Measurements from ENCODE around the gene ATP5ME.
"Not testable (repeated sequence)": the region's sequence is repeated elsewhere in the genome, so short reads cannot be mapped to it uniquely, and the experiment has no call there.

The ATP5ME gene

DNA sequence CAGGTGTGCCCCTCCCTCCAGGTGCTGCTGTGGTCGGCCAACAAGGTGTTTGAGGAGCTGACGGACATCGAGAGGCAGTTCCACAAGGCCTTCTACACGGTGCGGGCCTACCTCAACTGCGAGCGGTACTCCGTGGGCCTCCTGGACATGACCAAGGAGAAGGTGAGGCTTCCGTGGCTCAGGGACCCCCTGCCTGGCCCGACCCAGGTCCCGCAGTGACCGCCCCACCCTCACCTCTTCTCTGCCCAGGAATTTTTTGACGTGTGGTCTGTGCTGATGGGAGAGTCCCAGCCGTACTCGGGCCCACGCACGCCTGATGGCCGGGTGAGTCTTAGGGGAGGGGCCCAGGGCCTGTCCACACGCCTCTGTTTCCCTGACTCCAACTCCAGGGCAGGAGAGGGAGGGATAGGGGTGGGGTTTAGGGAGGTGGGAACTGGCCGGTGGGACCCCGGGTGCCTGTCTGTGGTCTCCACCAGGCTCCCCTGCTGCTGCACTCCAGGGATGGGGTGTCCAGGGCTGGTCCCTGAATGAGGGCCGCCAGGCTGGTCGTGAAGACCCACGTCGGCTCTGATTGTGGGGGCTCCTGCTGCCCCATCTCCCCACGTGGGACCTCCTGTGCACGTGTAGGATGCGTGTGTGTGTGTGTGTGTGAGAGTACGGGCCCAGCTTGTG lies 20.1 kb downstream of the ATP5ME start:
- no peak for DNase-seq

DNA sequence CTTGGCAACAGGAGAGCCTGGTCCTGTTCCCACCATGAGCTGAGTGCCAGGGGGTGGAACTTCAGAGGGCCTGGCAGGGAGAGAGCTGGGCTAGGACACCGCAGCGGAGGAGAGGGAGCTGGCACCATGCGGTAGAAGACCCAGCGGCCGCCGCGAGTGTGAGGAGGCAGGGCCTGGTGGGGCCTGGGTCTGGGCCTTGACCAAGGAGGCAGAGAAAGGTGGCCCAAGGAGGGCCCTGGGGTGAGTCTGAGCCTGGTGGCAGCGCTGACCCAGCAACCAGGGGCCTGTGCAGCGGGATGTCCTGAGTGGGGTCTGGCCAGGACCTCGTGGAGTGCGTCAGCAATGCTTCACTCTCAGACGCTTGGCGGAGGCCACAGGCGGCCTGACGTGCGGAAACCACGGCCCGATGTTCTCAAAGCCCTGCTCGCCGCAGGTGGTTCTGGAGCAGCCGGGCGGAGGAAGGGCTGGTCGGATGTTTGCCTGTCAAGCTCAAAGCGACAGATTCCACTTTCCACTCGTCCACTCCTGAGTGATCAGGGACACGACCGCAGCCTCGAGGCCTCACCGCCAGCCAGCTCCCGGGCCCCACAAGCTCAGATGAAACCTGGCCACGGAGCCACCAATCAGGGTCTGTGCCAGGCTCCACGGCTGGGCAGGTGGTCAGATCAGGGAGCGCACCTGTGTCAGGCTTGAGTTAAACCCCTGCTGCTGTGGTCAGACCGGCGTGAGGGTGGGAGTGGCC lies 20.8 kb downstream of the ATP5ME start:
- DNase-seq: no peak

DNA sequence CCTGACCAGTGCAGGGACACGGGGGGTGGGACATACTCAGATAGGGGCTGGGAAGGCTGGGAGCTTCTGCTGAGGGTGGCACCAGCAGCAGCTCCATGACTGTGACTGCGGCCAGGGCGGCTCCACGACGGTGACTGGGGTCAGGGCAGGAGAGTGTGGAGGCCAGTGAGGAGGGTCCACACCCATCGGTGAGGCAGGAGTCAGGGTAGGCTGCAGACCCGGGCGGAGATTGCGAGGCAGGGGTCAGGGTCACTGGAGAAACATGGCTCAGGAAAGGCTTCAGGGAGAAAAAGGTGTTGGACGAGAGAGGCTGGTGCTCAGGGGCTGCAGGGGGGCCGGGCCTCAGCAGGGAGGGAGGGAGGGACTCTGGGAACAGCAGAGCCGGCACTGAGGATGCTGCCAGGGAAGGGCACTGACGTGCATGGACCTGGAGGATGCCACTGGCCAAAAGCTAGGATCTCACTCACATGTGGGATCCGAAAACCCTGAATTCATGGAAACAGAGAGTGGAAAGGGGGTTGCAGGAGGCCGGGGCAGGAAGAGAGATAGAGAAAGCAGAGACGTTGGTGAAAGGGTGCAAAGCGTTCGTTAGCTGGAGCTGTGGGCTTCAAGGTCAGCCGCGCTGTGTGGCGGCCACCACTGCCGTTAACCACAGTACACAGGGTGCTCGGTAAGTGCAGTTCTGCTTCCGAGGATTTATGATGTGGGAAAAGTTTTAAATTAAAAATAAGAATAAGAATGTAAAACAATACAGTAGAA lies 22.0 kb downstream of the ATP5ME start:
- DNase-seq: no peak

DNA sequence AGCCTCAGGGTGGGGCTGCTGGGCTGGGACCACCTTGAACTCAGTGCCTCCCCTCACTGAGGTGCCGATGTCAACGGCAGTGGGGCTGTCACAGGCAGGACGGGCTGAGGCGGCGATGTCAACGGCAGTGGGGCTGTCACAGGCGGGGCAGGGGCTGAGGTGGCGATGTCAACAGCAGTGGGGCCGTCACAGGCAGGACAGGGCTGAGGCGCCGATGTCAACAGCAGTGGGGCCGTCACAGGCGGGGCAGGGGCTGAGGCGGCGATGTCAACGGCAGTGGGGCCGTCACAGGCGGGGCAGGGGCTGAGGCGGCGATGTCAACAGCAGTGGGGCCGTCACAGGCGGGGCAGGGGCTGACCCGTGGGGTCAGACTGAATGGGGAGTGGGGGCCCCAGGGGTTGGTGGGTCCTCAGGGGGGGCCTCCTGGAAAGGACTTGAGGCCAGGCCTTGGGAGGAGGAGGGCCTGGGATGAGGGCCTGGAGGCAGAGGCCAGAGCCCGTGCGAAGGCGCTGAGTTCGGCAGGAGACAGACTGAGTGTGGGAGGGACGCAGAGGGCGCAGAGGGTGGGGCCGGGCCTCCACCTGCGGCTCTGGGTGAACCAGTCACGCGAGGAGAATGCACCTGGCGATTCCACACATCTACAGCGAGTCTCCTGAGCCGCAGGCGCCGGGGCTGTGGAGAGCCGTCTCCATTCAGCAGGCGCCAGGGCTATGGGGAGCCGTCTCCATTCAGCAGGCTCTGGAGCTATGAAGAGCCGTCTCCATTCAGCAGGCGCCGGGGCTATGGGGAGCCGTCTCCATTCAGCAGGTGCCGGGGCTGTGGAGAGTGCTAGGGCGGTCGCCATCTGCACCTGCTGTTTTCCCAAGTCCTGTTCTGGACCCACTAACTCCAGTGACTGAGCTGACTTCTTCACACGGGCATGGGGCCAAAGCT lies 22.9 kb downstream of the ATP5ME start:
- no peak for DNase-seq

DNA sequence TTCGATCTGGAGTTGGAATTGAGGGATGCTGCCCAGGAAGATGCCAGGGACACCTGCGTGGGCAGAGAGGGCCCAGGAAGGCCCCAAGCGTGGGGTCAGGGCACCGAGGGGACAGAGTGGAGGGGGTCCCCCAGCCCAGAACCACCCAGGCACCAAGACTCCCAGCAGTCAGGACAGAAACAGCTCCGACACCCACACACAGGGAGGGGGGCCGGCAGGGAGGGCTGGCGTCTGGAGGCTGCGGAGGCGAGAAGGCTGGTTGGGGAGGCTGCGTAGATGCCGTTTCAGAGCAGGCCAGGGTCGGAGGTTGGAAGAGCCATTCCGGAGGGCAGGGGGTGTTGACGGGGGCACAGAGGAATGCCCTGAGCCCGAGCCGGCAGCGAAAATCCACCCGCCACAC lies 23.6 kb downstream of the ATP5ME start:
- DNase-seq: no peak

DNA sequence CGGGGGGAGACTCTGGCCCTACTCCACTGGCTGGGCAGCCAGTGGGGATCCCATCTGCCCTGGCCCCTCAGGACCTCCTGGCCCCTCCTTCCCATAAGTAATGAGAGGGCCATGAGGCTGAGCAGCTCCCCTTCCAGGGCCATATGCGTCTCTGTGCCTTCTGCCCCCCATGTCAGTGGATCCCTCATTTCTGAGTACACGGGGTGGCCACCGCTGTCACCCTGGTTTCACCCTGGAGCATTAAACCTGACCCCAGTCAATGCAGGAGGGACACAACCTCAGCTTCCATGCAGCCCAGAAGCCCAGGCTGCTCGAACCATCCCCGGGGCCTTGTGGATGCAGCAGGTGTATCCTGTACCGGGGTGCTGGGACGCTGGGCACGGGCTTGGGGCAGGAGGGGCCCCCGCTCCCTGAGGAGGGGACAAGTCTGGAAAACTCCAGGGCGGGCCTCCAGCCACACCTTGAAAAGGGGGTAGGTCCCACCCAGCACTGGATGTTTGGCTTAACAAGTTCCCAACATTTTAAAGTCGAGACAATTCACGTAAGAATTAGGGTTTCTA lies 24.2 kb downstream of the ATP5ME start:
- DNase-seq: no peak

DNA sequence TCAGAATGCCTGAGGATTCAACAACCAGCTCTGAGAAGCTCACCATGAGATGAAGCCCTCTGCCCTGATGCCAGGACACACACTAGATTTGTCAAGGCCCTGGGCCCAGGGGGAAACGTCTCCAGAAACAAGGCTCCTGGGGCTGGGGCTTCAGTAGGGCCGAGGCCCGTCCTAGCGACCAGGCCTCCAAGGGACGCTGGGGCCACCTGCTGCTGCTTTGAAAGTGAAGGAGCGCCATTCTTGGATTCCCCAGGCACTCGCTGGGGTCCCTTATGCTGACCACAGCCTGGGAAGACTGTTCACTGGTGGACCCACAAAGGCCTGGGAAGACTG lies 24.8 kb downstream of the ATP5ME start:
- DNase-seq: no peak

DNA sequence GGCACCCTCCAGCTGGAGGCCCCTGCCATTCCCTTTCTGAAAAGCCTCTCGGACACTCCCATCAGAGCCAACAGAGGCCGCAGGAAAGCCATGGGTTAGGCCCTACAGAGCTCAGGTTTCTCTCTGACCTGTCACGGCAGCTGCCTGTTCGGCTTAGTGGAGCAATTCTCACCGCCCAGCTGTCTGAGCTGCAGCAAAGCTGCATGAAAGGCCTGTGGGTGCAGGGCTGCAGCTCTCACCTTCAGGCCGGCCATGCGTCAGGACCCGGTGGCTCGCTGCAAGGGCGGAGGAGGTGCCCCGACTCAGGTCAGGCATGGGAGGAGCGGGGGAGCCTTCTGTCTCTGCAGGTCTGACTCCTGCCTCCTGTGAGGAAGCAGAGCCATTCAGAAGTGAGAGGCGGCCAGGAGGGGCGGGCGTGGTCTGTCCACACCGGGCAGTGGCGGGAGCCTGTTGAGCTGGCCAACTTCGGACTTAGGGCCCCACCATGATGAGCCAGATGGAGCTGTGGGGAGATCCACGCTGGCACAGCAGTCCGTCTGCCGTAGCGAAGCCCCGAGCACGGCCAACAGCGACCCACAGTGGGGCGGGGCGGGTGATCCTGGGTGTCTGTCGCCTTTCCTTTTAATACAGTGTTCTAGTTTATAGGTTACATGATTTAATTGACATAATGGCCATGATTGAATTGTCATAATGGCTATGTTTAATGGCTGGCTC lies 25.3 kb downstream of the ATP5ME start:
- no peak for DNase-seq

DNA sequence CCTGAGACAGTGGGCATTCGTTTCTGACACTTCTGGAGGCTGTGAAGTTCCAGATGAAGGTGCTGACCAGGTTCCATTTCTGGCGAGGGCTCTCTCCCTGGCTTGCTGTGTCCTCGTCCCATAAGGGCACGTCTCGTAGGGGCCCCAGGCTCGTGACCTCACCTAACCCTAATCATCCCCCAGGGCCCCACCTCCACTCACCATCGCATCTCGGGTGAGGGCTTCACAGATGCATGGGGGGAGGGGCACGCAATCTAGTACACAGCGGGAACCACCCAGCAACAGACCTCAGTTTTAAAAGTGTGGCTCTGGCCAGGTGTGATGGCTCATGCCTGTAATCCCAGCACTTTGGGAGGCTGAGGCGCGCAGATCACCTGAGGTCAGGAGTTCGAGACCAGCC lies 26.6 kb downstream of the ATP5ME start:
- DNase-seq: no peak

DNA sequence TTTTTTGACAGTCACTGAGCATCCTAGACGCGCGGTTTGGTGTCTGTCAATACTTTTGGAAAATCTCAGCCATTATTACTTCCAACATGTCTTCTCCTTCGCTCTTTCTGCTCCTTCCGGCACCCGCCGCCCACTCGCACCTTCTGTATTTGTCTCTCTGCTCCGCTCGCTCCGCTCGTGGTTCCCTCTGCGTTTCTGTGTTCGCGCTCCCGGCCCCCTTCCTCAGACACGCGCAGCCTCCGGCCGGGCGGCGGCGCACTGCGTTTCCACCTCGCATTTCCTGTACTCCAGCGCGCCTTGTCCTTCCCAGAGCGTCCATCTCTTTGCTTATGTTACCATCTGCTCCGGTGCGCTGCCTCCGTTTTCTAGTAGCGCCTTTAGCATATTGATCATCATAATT lies 27.6 kb downstream of the ATP5ME start:
- DNase-seq: no peak

DNA sequence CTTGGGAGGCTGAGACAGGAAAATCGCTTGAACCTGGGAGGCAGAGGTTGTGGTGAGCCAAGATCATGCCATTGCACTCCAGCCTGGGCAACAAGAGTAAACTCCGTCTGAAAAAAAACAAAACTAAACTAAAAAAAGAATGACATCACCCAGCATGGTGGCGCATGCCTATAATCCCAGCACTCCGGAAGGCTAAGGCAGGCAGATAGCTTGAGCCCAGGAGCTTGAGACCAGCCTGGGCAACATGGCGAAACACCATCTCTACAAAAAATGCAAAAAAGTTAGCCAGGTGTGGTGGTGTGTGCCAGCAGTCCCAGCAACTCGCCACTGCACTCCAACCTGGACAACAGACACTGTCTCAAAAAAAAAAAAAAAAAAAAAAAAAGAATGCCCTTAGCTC lies 31.7 kb downstream of the ATP5ME start:
- not testable (repeated sequence) for DNase-seq

DNA sequence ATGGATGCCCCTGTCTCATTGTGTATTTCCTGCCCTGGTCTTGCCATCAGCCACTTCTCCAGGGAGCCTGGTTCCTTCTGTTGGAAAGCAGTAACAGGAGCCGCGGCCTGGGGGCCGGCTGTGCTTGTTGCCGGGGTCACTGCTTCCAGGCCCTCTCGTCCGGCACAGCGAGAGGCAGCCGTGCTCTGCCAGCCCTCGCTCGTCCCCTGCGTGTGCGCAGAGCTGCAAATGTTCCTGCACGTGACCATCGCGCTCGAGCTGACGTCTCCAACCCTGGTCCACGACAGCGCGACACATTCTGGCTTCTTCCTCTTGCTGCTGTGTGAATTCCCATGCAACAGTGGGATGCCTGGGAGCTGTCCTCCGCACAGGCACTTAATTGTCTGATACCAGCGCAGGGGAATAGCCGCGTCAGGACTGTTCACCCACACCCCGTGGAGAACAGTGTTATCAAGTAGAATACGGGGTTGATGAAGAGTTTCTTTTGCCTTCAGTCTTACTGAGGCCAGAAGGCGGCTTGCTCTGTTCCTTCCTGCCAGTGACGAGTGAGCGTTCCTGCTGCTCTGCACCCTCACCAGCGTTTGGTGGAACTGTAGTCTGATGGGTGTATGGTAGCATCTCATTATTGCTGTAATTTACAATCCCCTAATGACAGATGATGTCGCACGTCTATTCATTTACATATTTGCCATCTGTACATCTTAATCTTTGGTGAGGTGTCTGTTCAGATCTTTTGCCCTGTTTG lies 36.4 kb downstream of the ATP5ME start:
- no peak for DNase-seq

DNA sequence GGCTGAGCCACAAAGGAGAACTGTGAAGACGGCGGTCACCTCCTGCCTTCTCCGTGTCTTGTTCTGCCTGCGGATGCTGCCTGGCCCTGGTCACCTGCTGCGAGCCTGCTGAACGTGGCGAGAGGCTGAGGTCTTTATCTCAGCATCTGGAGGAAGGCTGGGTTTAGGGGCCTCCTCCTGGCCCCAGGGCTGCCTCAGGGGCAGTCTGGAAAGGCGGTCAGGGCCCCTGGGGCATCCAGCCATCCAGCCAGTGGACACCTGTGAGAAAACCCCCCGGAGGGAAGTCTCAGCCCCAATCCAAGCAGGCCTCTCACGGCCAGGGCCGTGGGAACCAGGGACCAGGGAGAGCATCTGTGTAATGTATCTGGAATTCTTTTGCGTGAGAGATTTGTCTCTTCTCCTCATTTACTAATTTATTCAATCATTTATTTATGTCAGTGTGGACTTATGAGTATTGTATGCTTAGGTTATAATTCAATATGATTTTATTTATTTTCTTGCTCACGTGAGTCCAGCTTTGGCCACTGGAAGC lies 37.4 kb downstream of the ATP5ME start:
- no peak for DNase-seq

DNA sequence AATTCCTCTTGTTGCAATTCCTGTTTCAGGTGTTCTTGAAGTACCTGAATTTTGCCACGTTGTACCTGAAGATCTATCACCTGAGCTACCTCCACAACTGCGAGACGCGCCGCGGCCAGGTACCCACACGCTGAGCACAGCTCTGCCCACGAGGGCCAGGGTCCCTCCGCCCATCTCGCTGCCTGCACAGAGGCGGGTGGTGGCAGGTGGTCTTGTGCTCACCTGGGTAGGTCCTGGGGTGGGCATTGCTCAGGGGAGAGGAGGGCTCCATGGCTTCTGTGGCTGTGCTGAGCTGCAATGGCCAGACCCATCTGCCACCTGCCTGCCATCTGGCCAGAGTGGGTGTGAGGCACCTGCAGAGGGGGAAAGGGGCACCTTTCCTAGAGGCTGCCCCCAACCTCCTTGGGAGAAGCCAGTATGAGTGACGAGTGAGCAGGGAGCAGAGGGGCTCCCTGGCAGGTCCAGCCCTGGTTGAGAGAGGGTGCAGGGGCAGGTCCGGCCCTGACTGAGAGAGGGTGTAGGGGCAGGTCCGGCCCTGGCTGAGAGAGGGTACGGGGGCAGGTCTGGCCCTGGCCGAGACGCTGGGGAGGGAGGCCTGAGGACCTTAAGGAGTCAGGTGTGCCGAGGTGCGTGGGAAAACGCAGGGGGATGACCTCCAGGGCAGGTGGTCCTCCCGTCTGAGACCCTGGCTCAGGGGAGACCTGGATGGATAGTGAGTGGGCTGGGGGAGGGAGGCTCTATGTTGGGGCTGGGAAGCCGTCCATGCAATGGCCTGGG lies 38.0 kb downstream of the ATP5ME start:
- no peak for DNase-seq

DNA sequence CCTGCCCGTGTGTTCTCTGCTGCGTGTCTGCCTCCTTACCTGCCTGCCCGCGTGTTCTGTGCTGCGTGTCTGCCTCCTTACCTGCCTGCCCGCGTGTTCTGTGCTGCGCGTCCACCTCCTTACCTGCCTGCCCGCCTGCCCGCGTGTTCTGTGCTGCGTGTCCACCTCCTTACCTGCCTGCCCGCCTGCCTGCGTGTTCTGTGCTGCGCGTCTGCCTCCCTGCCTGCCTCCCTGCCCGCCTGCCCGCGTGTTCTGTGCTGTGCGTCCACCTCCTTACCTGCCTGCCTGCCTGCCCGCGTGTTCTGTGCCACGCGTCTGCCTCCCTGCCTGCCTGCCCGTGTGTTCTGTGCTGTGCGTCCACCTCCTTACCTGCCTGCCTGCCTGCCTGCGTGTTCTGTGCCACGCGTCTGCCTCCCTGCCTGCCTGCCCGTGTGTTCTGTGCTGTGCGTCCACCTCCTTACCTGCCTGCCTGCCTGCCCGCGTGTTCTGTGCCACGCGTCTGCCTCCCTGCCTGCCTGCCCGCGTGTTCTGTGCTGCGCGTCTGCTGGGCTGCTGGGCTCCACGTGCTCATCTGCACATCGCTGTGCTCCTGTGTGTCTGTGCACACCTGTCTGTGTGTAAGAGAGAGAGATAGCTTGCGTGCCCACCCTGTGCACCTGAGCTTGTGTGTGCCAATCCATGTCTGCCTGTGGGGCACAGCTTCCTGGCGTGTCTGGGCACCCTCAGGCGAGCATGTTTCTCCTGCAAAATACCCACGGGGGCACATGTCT lies 38.8 kb downstream of the ATP5ME start:
- DNase-seq: not testable (repeated sequence)

DNA sequence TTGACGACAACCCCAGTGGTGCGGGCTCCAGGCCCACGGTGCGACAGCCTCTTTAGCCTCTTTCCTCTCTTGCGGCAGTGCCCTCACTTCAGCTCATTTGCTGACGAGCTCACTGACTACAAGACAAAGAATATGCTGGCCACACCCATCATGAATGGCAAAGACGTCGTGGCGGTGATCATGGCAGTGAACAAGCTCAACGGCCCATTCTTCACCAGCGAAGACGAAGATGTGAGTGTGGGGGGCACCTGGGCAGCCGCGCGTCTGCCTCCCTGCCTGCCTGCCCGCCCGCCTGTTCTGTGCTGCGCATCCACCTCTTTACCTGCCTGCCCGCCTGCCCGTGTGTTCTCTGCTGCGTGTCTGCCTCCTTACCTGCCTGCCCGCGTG lies 39.5 kb downstream of the ATP5ME start:
- no peak for DNase-seq

DNA sequence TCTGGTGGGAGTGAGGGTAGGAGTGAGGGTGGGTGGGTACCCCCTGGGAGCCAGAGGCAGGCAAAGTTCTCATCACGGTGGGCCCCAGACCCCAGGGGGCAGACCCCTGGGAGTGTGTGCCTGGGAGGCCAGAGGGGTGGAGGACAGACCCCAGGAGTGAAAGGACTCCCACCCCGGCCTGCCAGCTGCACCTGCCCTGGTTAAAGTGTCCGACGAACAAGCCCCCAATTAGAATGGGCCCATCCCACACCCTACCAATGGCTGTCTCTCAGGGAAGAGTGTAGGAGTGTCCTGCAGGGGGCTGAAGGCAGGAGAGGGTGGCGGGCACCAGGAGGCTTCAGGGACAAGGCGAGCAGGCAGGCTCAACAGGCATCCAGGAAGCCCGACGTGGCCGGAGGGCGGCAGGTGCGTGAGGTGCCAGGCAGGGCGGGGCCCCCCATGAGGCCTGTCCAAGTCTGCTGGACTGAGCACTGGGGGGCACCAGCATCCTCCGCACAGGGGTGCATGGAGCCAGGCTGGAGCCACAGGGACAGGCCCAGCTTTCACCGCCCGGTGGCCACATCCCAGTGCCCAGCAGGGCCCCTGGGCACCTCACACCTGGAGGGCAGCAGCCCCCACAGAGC lies 40.0 kb downstream of the ATP5ME start:
- no peak for DNase-seq

DNA sequence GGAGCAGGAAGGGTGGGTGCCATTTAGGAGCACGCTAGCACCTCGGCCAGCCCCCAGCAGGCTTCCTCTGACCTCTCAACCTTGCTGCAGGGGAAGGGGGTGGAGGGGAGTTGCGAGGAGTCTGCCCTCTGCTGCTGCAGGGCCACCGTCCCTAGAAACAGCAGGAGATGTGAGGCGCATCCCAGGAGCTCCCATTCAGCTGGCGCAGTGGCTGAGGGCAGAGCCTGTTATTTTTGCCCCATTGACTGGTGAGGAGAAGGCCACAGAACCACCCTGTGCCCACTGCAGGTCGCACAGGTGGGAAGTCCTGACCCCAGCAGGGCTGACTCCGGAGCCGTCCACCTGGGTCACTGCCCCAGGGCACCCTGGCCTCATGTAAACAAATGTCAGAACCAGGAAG lies 40.7 kb downstream of the ATP5ME start:
- no peak for DNase-seq

DNA sequence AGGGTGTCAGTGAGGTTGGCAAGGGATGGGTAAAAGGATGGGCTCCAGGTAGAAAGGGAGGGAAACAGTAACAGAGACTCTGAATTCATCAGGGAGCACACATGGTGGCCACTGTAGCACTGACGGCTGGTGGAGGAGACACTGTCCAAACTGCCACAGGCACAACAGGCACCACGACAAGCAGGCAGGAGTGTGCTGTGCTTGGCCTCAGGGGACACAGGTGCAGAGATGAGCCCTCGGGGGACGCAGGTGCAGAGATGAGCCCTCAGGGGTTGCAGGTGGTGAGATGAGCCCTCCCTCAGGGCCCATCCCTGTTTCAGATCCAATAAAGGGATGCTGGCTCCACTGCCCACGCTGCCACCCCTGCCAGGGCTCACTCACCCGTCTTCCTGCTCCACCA lies 41.1 kb downstream of the ATP5ME start:
- DNase-seq: no peak
